Tibial nerve (tissue), 4 donors: ENCODE results near the gene COBL.

ENCODE experiments used
- EP300 ChIP-seq, 2 donors: sonication (generic); formaldehyde crosslinking; IDR thresholded peaks; one replicate each; pipeline ENCODE4 v1.6.1; 2017; ENCODE audit warnings: antibody characterized with exemption in 2 of 2, mild to moderate bottlenecking in 1 of 2
- POLR2A ChIP-seq, 2 donors: fragments of 450-650 bp; IDR thresholded peaks; one replicate each; pipeline ENCODE4 v1.6.1; 2017; ENCODE audit warnings: antibody characterized with exemption in 2 of 2, mild to moderate bottlenecking in 2 of 2, moderate library complexity in 2 of 2
- TF ChIP-seq, protein P1 (sequence below), 5 experiments: fragments of 200-600 bp in 3 of 5; fragments of 450-650 bp in 2 of 5; sonication (generic) in 3 of 5; IDR thresholded peaks; one replicate each; pipeline ENCODE4 v1.5.1; 2016 to 2019; ENCODE audit warnings: antibody characterized with exemption in 5 of 5, mild to moderate bottlenecking in 3 of 5, moderate library complexity in 2 of 5

GRCh38 chr7:51017576-51018535 is 298.8 kb downstream of the COBL start:
- TF ChIP-seq, protein P1, sequence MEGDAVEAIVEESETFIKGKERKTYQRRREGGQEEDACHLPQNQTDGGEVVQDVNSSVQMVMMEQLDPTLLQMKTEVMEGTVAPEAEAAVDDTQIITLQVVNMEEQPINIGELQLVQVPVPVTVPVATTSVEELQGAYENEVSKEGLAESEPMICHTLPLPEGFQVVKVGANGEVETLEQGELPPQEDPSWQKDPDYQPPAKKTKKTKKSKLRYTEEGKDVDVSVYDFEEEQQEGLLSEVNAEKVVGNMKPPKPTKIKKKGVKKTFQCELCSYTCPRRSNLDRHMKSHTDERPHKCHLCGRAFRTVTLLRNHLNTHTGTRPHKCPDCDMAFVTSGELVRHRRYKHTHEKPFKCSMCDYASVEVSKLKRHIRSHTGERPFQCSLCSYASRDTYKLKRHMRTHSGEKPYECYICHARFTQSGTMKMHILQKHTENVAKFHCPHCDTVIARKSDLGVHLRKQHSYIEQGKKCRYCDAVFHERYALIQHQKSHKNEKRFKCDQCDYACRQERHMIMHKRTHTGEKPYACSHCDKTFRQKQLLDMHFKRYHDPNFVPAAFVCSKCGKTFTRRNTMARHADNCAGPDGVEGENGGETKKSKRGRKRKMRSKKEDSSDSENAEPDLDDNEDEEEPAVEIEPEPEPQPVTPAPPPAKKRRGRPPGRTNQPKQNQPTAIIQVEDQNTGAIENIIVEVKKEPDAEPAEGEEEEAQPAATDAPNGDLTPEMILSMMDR (IDR thresholded peaks at IDR 0.05): no peak
- TF ChIP-seq POLR2A (IDR thresholded peaks at IDR 0.05) (no peak), EP300 (IDR thresholded peaks at IDR 0.05) (no peak)
